ENCODE measurements around the gene IFNG.

The IFNG gene

GRCh38 chr12:68157380-68157779 lies 2.2 kb downstream of the IFNG start:
- no peaks in the 10 kb centered on the region for H3K27me3 ChIP-seq (ENCODE audit: insufficient read depth, low read length)
- no peak overlapping the region for H3K4me3 ChIP-seq (ENCODE audit: low read length)
- no peaks in the 10 kb centered on the region for H3K9me3 ChIP-seq (ENCODE audit: low read length)
- no peaks in the 10 kb centered on the region for H3K4me1 ChIP-seq (ENCODE audit: insufficient read depth, low read length)
- no peaks in the 10 kb centered on the region for H3K36me3 ChIP-seq (ENCODE audit: insufficient read depth, low read length)
- H2AFZ ChIP-seq (ENCODE audit: low read depth, low read length), result no peak overlapping the region

- H3K4me1 ChIP-seq (ENCODE audit: insufficient read depth, low read length), result no peaks in the 10 kb centered on the region
- no peak overlapping the region for H3K4me3 ChIP-seq (ENCODE audit: low read length)
- H2AFZ ChIP-seq (ENCODE audit: low read depth, low read length), result no peak overlapping the region
- H3K36me3 ChIP-seq (ENCODE audit: insufficient read depth, low read length), result no peaks in the 10 kb centered on the region
- H3K9me3 ChIP-seq (ENCODE audit: low read length), result no peaks in the 10 kb centered on the region
- no peaks in the 10 kb centered on the region for H3K27me3 ChIP-seq (ENCODE audit: insufficient read depth, low read length)
Measured at GRCh38 chr12:68156636-68157035, 2.9 kb downstream of the IFNG start.

DNA sequence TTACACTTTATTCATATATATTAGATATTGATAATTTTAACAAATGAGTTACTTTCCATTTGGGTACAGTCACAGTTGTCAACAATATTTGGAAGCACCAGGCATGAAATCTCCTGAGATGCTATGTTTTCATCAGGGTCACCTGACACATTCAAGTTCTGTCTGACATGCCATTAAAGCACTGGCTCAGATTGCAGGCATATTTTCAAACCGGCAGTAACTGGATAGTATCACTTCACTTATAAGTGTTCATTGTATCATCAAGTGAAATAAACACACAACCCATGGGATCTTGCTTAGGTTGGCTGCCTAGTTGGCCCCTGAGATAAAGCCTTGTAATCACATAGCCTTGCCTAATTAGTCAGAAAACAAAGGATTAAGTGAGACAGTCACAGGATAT lies 4.8 kb downstream of the IFNG start:
- no peaks in the 10 kb centered on the region for H3K9me3 ChIP-seq (ENCODE audit: low read length)

GRCh38 chr12:68148261-68148951 lies 11.1 kb downstream of the IFNG start:
- Histone ChIP-seq H3K4me1 (ENCODE audit: insufficient read depth, low read length) (no peaks in the 10 kb centered on the region), H3K36me3 (ENCODE audit: insufficient read depth, low read length) (no peaks in the 10 kb centered on the region), H2AFZ (ENCODE audit: low read depth, low read length) (no peak overlapping the region), H3K27me3 (ENCODE audit: insufficient read depth, low read length) (no peaks in the 10 kb centered on the region), H3K9me3 (ENCODE audit: low read length) (no peaks in the 10 kb centered on the region), H3K4me3 (ENCODE audit: low read length) (no peak overlapping the region)

More for the DNA sequence above, 4.8 kb downstream of the IFNG start:
- Histone ChIP-seq H3K4me3 (ENCODE audit: low read length) (no peak overlapping the region), H3K27me3 (ENCODE audit: insufficient read depth, low read length) (no peaks in the 10 kb centered on the region), H2AFZ (ENCODE audit: low read depth, low read length) (no peak overlapping the region), H3K36me3 (ENCODE audit: insufficient read depth, low read length) (no peaks in the 10 kb centered on the region), H3K4me1 (ENCODE audit: insufficient read depth, low read length) (no peaks in the 10 kb centered on the region)

DNA sequence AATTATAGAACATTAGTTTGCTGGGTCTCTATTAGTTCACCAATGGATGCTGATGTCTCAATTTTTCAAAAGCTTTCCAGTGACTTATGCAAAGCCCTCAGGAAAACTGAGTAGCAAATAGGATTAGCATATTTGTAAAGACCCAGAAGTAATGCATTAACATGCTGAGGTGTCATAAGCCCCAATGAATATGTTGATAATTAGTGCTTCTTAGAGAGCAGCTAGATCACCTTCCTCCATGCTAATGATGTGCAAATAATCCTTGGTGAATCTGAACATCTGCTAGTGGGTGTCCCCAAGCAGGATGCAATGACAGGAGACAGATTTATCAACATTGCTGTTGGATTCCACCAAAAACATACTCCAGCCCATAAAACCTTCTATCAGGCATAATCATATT lies 19.0 kb downstream of the IFNG start:
- no peaks in the 10 kb centered on the region for H3K36me3 ChIP-seq (ENCODE audit: insufficient read depth, low read length)
- H3K27me3 ChIP-seq (ENCODE audit: insufficient read depth, low read length), result no peaks in the 10 kb centered on the region

GRCh38 chr12:68139941-68140340 lies 19.6 kb downstream of the IFNG start:
- no peaks in the 10 kb centered on the region for H3K27me3 ChIP-seq (ENCODE audit: insufficient read depth, low read length)

More for the DNA sequence above, 19.0 kb downstream of the IFNG start:
- no peak overlapping the region for H3K4me3 ChIP-seq (ENCODE audit: low read length)
- H2AFZ ChIP-seq (ENCODE audit: low read depth, low read length), result no peak overlapping the region
- H3K9me3 ChIP-seq (ENCODE audit: low read length), result no peaks in the 10 kb centered on the region
- no peaks in the 10 kb centered on the region for H3K4me1 ChIP-seq (ENCODE audit: insufficient read depth, low read length)

DNA sequence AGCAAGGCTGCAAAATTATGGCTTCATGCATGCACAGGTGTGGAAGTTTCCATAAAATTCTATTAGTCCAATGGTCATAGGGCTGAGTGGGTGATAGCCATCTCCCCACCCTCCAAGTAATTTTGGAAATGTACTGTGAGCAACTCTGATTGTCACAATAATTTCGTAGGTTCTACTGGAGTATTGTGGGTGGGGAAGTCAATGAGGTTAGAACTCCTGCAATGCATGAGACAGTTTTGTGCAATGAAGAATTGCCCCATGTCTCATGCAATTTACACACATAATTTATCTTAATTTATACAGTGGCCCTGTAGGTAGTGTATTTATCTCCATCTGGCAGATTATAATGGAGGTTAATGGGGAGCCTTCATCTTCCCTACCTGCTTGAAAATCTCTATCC lies 20.5 kb downstream of the IFNG start:
- H3K36me3 ChIP-seq (ENCODE audit: insufficient read depth, low read length), result no peaks in the 10 kb centered on the region
- no peaks in the 10 kb centered on the region for H3K4me1 ChIP-seq (ENCODE audit: insufficient read depth, low read length)
- H2AFZ ChIP-seq (ENCODE audit: low read depth, low read length), result no peak overlapping the region
- H3K9me3 ChIP-seq (ENCODE audit: low read length), result no peaks in the 10 kb centered on the region
- H3K27me3 ChIP-seq (ENCODE audit: insufficient read depth, low read length), result no peaks in the 10 kb centered on the region
- H3K4me3 ChIP-seq (ENCODE audit: low read length), result no peak overlapping the region

More at GRCh38 chr12:68139941-68140340, 19.6 kb downstream of the IFNG start:
- Histone ChIP-seq H3K9me3 (ENCODE audit: low read length) (no peaks in the 10 kb centered on the region), H2AFZ (ENCODE audit: low read depth, low read length) (no peak overlapping the region), H3K36me3 (ENCODE audit: insufficient read depth, low read length) (no peaks in the 10 kb centered on the region), H3K4me1 (ENCODE audit: insufficient read depth, low read length) (no peaks in the 10 kb centered on the region), H3K4me3 (ENCODE audit: low read length) (no peak overlapping the region)

DNA sequence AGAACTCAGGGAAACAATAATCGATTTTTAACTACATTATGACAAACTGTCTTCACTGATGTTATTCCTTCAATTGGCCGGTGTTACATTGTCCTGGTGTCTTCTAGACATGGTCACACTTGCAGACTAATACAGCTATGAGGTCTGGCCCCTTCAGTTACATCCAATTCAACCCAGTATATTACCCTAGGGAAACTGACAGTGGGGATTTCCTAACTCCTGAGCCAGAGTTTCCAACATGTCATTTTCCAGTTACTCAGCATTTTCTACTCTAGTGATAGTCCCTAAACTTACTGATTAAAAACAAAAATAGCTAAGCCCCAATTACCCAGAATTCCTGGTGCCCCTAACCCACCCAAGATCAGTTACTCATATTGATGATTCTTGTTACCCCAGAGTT lies 21.1 kb downstream of the IFNG start:
- Histone ChIP-seq H3K9me3 (ENCODE audit: low read length) (no peaks in the 10 kb centered on the region), H3K4me3 (ENCODE audit: low read length) (no peak overlapping the region), H3K4me1 (ENCODE audit: insufficient read depth, low read length) (no peaks in the 10 kb centered on the region), H3K27me3 (ENCODE audit: insufficient read depth, low read length) (no peaks in the 10 kb centered on the region), H3K36me3 (ENCODE audit: insufficient read depth, low read length) (no peaks in the 10 kb centered on the region), H2AFZ (ENCODE audit: low read depth, low read length) (no peak overlapping the region)

DNA sequence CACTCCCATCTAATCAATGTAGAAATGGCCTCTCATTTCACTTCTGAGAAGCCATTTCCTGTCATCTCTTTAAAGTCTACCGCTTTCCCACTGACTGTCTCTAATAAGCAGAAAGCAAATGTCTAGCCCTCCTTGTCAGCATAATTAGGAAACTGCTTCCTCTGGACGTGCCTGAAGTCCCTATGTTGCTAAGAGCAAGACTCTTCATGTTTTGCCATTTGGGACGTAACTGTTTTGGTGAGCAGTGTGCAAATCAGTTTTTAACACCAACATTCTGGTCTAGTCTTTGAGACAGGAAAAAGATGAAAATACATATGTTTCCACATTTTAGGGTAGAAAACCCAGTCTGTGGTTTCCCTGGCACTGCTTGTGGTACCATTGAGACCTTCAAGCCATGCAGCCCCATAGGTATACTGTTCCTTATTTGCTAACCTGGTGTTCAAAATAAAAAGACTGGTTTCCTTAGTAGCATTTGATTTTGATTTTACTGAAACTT lies 22.2 kb downstream of the IFNG start:
- no peak overlapping the region for H2AFZ ChIP-seq (ENCODE audit: low read depth, low read length)
- H3K4me3 ChIP-seq (ENCODE audit: low read length), result no peak overlapping the region
- H3K36me3 ChIP-seq (ENCODE audit: insufficient read depth, low read length), result no peaks in the 10 kb centered on the region
- no peaks in the 10 kb centered on the region for H3K27me3 ChIP-seq (ENCODE audit: insufficient read depth, low read length)
- no peaks in the 10 kb centered on the region for H3K4me1 ChIP-seq (ENCODE audit: insufficient read depth, low read length)
- no peaks in the 10 kb centered on the region for H3K9me3 ChIP-seq (ENCODE audit: low read length)

DNA sequence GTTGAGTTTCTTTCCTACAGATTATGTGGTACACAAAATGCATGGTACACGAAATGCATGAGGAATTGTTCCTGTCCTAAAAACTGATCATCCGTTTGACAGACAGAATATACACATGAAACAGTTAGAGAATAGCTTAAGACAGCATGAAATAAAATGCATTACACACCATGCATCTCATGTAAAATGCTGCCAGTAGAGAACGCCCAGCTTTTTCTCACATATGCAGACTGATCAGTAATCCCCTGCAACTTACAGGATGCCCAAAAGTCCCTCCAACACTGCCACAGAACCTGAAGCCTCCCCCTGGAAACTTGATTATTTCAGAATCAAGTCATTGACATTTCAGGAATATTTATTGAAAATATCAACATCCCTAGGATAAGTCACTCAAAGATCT lies 24.0 kb downstream of the IFNG start:
- Histone ChIP-seq H3K4me1 (ENCODE audit: insufficient read depth, low read length) (no peaks in the 10 kb centered on the region), H3K36me3 (ENCODE audit: insufficient read depth, low read length) (no peaks in the 10 kb centered on the region), H2AFZ (ENCODE audit: low read depth, low read length) (no peak overlapping the region), H3K9me3 (ENCODE audit: low read length) (no peaks in the 10 kb centered on the region), H3K27me3 (ENCODE audit: insufficient read depth, low read length) (no peaks in the 10 kb centered on the region), H3K4me3 (ENCODE audit: low read length) (no peak overlapping the region)

GRCh38 chr12:68131867-68132414 lies 27.6 kb downstream of the IFNG start:
- Histone ChIP-seq H3K4me1 (ENCODE audit: insufficient read depth, low read length) (no peaks in the 10 kb centered on the region), H3K27me3 (ENCODE audit: insufficient read depth, low read length) (no peaks in the 10 kb centered on the region), H2AFZ (ENCODE audit: low read depth, low read length) (no peak overlapping the region)

DNA sequence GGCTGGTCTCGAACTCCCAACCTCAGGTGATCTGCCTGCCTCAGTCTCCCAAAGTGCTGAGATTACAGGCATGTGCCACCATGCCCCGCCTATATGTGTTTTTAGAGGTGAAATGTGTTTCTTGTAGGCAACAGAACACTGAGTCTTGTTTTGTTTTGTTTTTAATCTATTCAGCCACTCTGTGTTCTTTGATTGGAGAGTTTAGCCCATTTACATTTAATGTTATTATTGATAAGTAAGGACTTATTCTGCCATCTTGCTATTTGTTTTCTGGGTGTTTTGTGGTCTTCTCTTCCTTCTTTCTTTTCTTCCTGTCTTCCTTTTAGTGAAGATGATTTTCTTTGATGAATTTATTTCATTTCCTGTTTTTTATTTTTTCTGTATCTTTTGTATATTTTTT lies 29.6 kb downstream of the IFNG start:
- no peaks in the 10 kb centered on the region for H3K27me3 ChIP-seq (ENCODE audit: insufficient read depth, low read length)
- no peaks in the 10 kb centered on the region for H3K36me3 ChIP-seq (ENCODE audit: insufficient read depth, low read length)
- no peak overlapping the region for H2AFZ ChIP-seq (ENCODE audit: low read depth, low read length)
- no peak overlapping the region for H3K4me3 ChIP-seq (ENCODE audit: low read length)
- H3K9me3 ChIP-seq (ENCODE audit: low read length), result no peaks in the 10 kb centered on the region
- H3K4me1 ChIP-seq (ENCODE audit: insufficient read depth, low read length), result no peaks in the 10 kb centered on the region

More at GRCh38 chr12:68131867-68132414, 27.6 kb downstream of the IFNG start:
- Histone ChIP-seq H3K9me3 (ENCODE audit: low read length) (no peaks in the 10 kb centered on the region), H3K36me3 (ENCODE audit: insufficient read depth, low read length) (no peaks in the 10 kb centered on the region), H3K4me3 (ENCODE audit: low read length) (no peak overlapping the region)

GRCh38 chr12:68122236-68122920 lies 37.2 kb downstream of the IFNG start:
- no peaks in the 10 kb centered on the region for H3K9me3 ChIP-seq (ENCODE audit: low read length)
- H2AFZ ChIP-seq (ENCODE audit: low read depth, low read length), result no peak overlapping the region
- H3K4me3 ChIP-seq (ENCODE audit: low read length), result no peak overlapping the region
- H3K27me3 ChIP-seq (ENCODE audit: insufficient read depth, low read length), result no peaks in the 10 kb centered on the region
- no peaks in the 10 kb centered on the region for H3K4me1 ChIP-seq (ENCODE audit: insufficient read depth, low read length)
- H3K36me3 ChIP-seq (ENCODE audit: insufficient read depth, low read length), result no peaks in the 10 kb centered on the region
